PC-9 (cell line): Measurements from ENCODE around the gene GNAO1.

Source experiments
- CTCF ChIP-seq: fragments of 200-600 bp; sonication (generic); conservative IDR thresholded peaks from 2 replicates; pipeline ENCODE4 v1.6.1; 2017; ENCODE audit warnings: mixed run types, antibody characterized with exemption, mild to moderate bottlenecking, moderate library complexity
- EZH2 ChIP-seq: fragments of 200-600 bp; sonication (generic); IDR thresholded peaks from 2 replicates; pipeline ENCODE4 v1.8.0; 2017; ENCODE audit warnings: antibody characterized with exemption, low read depth

- TF ChIP-seq CTCF (no peak), EZH2 (no peak)
Observed at GRCh38 chr16:56183266-56183665, 8.0 kb upstream of the GNAO1 start.
